ENCODE results near the gene ZCCHC10.
"Not testable (repeated sequence)": the region's sequence is repeated elsewhere in the genome, so short reads cannot be mapped to it uniquely, and the experiment has no call there.

ZCCHC10 gene

DNA sequence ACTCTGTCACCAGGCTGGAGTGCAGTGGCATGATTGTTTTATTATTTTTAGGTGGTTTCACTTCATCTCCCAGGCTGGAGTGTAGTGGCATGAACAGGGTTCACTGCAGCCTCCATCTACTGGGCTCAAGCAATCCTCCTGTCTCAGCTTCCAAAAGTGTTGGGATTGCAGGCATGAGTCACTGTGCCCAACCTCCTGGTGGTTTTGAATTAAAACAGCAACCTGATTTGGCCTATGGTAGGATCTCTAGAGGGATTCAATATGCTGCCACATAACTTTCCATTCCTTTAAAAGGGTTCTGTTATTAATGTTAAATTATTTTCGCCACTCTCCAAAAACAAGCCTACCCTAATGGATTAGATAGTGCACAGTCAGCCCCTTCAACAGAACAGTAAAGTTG, 15.6 kb upstream of the ZCCHC10 start:
- TF ChIP-seq, protein P1, sequence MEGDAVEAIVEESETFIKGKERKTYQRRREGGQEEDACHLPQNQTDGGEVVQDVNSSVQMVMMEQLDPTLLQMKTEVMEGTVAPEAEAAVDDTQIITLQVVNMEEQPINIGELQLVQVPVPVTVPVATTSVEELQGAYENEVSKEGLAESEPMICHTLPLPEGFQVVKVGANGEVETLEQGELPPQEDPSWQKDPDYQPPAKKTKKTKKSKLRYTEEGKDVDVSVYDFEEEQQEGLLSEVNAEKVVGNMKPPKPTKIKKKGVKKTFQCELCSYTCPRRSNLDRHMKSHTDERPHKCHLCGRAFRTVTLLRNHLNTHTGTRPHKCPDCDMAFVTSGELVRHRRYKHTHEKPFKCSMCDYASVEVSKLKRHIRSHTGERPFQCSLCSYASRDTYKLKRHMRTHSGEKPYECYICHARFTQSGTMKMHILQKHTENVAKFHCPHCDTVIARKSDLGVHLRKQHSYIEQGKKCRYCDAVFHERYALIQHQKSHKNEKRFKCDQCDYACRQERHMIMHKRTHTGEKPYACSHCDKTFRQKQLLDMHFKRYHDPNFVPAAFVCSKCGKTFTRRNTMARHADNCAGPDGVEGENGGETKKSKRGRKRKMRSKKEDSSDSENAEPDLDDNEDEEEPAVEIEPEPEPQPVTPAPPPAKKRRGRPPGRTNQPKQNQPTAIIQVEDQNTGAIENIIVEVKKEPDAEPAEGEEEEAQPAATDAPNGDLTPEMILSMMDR (IDR thresholded peaks at IDR 0.05; ENCODE audit: low read depth, low read length, missing control alignments) = no peak
- no peak overlapping the region for H3K4me3 ChIP-seq (ENCODE audit: low read depth, low read length)
- no peak for DNase-seq (ENCODE audit: low read depth)

DNA sequence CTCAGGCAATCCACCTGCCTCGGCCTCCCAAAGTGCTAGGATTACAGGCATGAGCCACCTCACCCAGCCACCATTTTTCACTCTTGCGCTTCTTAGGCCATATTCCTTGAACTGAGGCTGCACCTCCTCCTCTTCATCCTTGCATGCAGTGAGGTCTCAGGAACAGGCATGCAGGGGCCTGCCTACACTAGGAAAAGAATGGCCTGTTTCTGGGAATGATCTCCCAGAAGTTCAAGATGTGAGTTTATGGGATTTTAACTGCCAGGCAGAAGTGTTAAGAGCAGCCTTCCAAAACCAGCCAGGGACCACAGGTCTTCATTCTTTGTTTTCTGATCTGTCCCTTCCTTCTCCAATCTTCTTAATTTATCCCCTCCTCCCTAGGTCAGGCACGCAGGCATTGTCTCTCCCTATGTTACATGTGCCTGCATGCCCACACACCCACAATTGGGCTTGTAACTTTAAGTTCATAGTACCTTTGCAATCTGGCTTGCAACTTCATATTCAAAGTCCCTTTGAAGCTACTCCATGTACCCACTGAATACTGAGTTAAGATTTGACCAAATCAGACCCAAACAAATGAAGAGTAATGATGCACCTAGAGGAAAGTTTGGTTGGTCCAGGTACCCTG, 14.9 kb upstream of the ZCCHC10 start:
- no peak for DNase-seq (ENCODE audit: low read depth)
- TF ChIP-seq, protein P1 (IDR thresholded peaks at IDR 0.05; ENCODE audit: low read depth, low read length, missing control alignments) = no peak
- H3K4me3 ChIP-seq (ENCODE audit: low read depth, low read length) = no peak overlapping the region

DNA sequence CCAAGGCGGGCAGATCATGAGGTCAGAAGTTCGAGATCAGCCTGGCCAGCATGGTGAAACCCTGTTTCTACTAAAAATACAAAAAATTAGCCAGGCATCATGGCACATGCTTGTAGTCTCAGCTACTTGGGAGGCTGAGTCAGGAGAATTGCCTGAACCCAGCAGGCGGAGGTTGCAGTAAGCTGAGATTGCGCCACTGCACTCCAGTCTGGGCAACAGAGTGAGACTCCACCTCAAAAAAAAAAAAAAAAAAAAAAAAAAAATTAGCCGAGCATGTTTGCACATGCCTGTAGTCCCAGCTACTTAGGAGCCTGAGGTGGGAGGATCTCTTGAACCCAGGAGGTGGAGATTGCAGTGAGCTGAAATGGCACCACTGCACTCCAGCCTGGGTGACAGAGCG, 10.3 kb upstream of the ZCCHC10 start:
- DNase-seq (ENCODE audit: low read depth); H3K4me3 ChIP-seq (ENCODE audit: low read depth, low read length): not testable (repeated sequence)

DNA sequence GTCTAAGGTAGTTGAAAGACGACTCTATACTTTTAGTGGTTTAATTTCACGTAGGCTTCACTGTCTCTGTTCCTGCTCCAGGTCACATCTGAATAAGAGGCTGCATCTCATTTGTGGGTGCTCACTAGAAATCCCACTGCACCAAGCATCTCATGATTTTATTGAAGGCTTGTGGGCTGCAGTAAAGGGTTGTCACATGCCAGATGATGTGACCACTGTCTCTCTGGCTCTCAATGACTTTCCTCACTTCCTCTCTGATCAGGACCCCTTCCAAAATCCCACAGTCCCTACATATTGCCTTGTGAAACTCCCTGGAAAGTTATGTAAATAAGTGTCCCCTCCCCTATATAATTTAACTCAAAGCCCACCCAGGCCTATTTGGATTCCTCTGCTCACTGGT, 8.9 kb upstream of the ZCCHC10 start:
- TF ChIP-seq, protein P1 (IDR thresholded peaks at IDR 0.05; ENCODE audit: low read depth, low read length, missing control alignments) = no peak
- no peak overlapping the region for H3K4me3 ChIP-seq (ENCODE audit: low read depth, low read length)
- DNase-seq (ENCODE audit: low read depth) = no peak

DNA sequence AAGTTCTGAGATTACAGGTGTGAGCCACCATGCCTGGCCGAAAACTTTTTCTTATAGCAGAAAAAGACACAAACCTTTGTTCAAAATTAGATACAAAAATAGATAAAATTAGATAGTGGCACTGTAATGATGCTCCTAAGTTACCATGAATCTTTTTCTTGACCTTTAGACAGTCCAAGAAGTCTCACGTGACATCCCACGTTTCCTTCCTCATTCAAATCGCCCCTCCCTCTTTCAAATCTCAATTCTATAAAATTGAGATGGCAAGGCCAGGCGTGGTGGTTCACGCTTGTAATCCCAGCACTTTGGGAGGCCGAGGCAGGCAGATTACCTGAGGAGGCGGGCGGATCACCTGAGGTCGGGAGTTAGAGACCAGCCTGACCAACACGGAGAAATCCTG, 7.7 kb upstream of the ZCCHC10 start:
- TF ChIP-seq, protein P1 (IDR thresholded peaks at IDR 0.05; ENCODE audit: low read depth, low read length, missing control alignments) = no peak
- no peak overlapping the region for H3K4me3 ChIP-seq (ENCODE audit: low read depth, low read length)
- no peak for DNase-seq (ENCODE audit: low read depth)

DNA sequence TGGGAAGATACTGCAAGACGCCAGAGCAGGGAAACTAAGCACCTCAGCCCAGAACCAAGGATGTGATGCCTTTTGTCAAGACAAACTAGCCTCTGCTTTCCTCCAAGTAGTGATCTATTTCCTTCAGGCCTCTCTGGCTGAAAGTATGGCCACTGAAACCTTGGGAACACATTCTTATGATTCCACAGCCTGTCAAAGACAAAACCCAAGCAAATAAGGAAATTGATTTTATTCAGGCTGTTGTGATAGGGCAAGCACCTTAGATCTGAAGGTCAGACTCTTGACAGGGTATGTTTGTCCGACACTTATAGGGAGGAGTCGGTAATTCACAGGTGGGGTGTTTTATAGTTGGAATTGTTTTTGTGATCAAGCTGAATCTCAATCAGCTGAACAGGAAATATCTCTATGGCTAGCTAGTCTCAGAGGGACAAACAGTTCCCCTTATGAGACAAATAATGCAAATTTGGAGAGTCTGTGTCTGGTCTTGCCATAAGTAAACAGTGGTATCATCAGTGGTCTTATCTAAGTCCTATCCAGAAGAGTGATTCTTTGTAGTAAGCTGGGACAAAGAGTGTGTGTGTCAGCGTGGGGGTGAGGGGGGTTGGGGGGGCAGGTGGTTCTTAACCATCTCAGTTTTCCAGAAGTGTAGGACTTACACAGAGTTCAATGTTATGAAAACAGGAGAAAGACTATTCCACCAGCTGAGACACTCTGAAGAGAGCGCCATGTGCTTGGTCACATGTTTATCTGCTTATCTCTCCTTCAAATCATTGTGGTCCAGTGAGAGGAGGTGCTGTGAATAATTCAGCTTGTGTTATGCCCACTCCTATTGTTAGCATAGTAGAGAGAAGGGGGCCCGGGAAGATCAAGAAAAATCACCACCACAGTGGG, 6.7 kb upstream of the ZCCHC10 start:
- TF ChIP-seq, protein P1 (IDR thresholded peaks at IDR 0.05; ENCODE audit: low read depth, low read length, missing control alignments) = no peak
- no peak for DNase-seq (ENCODE audit: low read depth)

DNA sequence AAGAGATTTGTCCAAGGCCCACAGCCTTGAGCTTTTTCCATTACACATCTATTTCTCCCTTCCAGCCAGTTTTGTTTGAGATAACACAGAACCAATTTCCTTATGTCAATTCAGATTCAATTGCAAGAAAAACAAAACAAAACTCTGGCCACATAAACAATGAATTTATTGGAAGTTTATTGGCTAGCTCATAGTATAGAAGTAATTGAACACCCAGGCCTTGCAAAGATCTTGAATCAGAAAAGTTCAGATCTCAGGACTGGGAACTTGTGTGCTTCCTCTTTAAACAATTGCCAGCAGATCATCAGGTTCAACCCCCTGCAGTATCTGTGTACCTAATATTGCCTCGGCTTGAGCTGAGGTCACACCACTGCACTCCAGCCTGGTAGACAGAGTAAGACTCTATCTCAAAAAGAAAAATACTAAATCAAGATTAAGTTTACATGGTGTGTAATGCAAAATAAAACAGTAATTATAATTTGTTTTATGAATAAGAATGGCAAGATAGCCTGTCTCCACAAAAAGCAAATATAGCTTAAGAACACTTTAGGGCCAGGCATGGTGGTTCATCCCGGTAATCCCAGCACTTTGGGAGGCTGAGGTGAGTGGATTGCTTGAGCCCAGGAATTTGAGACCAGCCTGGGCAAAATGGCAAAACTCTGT, 4.1 kb upstream of the ZCCHC10 start:
- no peak for DNase-seq (ENCODE audit: low read depth)
- TF ChIP-seq, protein P1 (IDR thresholded peaks at IDR 0.05; ENCODE audit: low read depth, low read length, missing control alignments) = no peak
- H3K4me3 ChIP-seq (ENCODE audit: low read depth, low read length) = no peak overlapping the region

More for the DNA sequence above, 6.7 kb upstream of the ZCCHC10 start:
- no peak overlapping the region for H3K4me3 ChIP-seq (ENCODE audit: low read depth, low read length)

Data from GM12864 (cell line).